PFSK-1 (cell line): ENCODE measurements around the gene ITPRIPL2.

Source experiments
- FOXP2 ChIP-seq: optimal IDR thresholded peaks from 2 replicates; pipeline ENCODE3; 2011; ENCODE audit warnings: borderline replicate concordance, control low read depth, inconsistent platforms; ENCODE audit not compliant: insufficient read depth; ENCODE audit errors: extremely low read length, extremely low read depth
- POLR2AphosphoS5 ChIP-seq: IDR thresholded peaks from 2 replicates; pipeline ENCODE4 v1.6.1; 2012; ENCODE audit warnings: low read depth, mild to moderate bottlenecking, control low read depth, low read length, moderate library complexity
- REST ChIP-seq, 2 experiments: IDR thresholded peaks; 2 replicates each; pipeline versions ENCODE4 v1.6.1 to v1.8.0; 2011 to 2012; ENCODE audit warnings: low read depth in 2 of 2, low read length in 2 of 2, control low read depth in 1 of 2, inconsistent platforms in 1 of 2, mild to moderate bottlenecking in 1 of 2, moderate library complexity in 1 of 2; ENCODE audit not compliant: insufficient read depth in 1 of 2
- SIN3A ChIP-seq: IDR thresholded peaks from 2 replicates; pipeline ENCODE4 v1.6.1; 2012; ENCODE audit warnings: mild to moderate bottlenecking, low read length, moderate library complexity, borderline replicate concordance; ENCODE audit not compliant: insufficient read depth
- TAF1 ChIP-seq: IDR thresholded peaks from 2 replicates; pipeline ENCODE4 v1.6.1; 2012; ENCODE audit warnings: low read length, control low read depth, borderline replicate concordance; ENCODE audit not compliant: insufficient read depth

The ITPRIPL2 gene

GRCh38 chr16:19166500-19166899 lies 52.7 kb downstream of the ITPRIPL2 start:
- no peak for TF ChIP-seq SIN3A
- no peak for TF ChIP-seq TAF1
- TF ChIP-seq POLR2AphosphoS5 = no peak
- TF ChIP-seq REST (IDR thresholded peaks at IDR 0.05; ENCODE audit: insufficient read depth in 1 of 2, low read depth in 2 of 2, low read length in 2 of 2) = no peak
- TF ChIP-seq FOXP2 = no peak

- TF ChIP-seq SIN3A (no peak), FOXP2 (peak; percentile 54)
Observed at GRCh38 chr16:19167710-19168370, 54.1 kb downstream of the ITPRIPL2 start, which contains the start of gene SYT17. Gene SYT17 (plus strand): TSS chr16:19168240. CDS start chr16:19168647, 407 bp downstream.

GRCh38 chr16:19168371-19169081 lies 54.8 kb downstream of the ITPRIPL2 start:
- TF ChIP-seq REST (IDR thresholded peaks at IDR 0.05; ENCODE audit: insufficient read depth in 1 of 2, low read depth in 2 of 2, low read length in 2 of 2) (no peak), TAF1 (no peak), FOXP2 (no peak), POLR2AphosphoS5 (no peak), SIN3A (no peak)

- no peak for TF ChIP-seq FOXP2
- no peak for TF ChIP-seq POLR2AphosphoS5
- no peak for TF ChIP-seq TAF1
- TF ChIP-seq SIN3A = no peak
- TF ChIP-seq REST (IDR thresholded peaks at IDR 0.05; ENCODE audit: insufficient read depth in 1 of 2, low read depth in 2 of 2, low read length in 2 of 2) = no peak
Observed at GRCh38 chr16:19169082-19169639, 55.4 kb downstream of the ITPRIPL2 start.

- TF ChIP-seq FOXP2 (no peak), SIN3A (no peak), POLR2AphosphoS5 (no peak), REST (IDR thresholded peaks at IDR 0.05; ENCODE audit: insufficient read depth in 1 of 2, low read depth in 2 of 2, low read length in 2 of 2) (no peak), TAF1 (no peak)
Observed at GRCh38 chr16:19170043-19170655, 56.4 kb downstream of the ITPRIPL2 start.
